HG03469 (cell line): ENCODE results near the gene SOX6.

ENCODE experiments used
- ATAC-seq: cut with Tn5 transposase; IDR thresholded peaks from one replicate; pipeline ENCODE4 v1.9.1; 2021; ENCODE audit warnings: mild to moderate bottlenecking, moderate library complexity, moderate number of reproducible peaks; ENCODE audit not compliant: unreplicated experiment

SOX6 gene

DNA sequence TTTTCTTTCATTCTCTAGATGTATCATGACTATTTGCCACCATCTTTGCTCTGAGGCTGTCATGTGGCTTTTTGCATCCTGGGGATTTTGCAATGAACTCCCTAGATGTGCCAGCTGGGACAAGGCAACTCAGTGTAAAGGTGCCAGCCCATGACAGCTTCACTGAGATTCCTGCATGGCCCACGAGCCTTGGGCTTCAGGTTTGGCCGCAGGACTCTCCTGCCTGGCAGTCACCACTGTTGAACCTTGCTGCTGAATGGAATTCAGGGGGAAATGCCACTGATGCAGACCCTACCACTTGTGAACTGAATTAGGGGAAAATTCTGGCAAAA is 385.2 kb downstream of the SOX6 start:
- no peak for ATAC-seq

GRCh38 chr11:15970506-15971214 is 385.7 kb downstream of the SOX6 start:
- ATAC-seq, result no peak

DNA sequence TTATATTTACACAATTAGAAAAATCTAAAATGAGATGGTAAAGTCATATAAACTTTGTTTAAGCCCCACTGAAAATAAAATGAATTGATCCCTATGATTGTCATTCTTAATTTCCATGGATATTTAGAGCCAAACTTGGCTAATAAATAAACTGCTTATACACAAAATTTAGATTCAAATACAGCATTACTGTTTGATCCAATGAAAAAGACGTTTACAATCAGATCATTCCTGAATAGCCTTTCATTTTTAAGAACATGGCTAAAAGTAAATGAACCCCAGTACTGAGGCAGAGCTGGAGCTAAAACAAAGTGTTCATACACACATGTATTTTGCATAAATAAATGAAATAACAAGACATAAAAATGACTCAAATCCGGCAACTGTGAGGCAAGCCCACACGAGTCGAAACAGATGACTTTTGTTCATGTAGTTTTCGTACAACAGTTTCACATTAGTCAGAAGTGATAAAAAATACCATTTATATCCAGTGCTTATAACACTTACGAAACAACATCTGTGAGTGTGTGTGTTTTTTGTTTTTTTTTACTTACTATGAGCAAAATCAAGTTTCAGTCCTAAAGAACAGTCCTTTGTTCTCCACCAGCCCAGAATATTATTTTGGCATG is 386.5 kb downstream of the SOX6 start:
- no peak for ATAC-seq

DNA sequence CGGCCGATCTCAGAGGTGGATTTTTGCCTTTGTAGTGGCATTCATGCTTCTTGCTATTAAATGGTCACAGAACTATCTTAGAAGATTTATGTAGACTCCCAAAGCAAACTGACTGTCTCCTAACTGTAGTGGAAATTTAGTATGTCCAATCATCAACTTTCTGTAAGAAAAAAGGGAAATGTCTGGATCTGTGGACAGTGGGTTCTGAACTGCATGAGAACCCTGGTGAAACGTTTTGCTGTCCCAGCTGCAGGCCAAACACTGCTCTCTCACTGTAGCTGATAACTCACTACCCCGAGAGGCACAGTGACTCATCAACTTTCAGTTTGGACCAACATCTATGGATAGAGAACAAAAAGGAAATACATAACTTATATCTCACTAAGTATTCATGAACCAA is 387.1 kb downstream of the SOX6 start:
- ATAC-seq, result peak; percentile 66

GRCh38 chr11:15968461-15969130 is 387.8 kb downstream of the SOX6 start:
- no peak for ATAC-seq

GRCh38 chr11:15967966-15968365 is 388.4 kb downstream of the SOX6 start:
- no peak for ATAC-seq

GRCh38 chr11:15967166-15967565 is 389.2 kb downstream of the SOX6 start:
- no peak for ATAC-seq

GRCh38 chr11:15965562-15966250 is 390.6 kb downstream of the SOX6 start:
- no peak for ATAC-seq

DNA sequence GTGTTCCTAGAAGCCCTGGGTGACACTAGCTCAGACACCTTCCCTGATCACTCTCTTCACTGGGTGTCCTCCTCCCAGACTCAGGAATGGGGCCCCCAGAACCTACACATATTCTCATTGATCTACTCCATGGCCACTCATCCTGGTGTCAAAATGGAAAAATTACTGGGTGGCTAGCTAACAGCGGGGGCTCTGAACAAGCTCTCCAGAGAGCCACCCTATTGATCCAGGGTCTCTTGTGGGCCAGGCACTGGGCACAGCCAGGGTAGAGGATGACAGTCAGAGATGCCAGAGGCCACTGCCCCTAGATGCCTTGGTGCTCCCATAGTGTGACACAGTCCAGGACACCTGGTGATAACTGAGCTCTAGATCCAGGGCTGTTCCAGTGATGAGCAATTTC is 393.1 kb downstream of the SOX6 start:
- no peak for ATAC-seq

DNA sequence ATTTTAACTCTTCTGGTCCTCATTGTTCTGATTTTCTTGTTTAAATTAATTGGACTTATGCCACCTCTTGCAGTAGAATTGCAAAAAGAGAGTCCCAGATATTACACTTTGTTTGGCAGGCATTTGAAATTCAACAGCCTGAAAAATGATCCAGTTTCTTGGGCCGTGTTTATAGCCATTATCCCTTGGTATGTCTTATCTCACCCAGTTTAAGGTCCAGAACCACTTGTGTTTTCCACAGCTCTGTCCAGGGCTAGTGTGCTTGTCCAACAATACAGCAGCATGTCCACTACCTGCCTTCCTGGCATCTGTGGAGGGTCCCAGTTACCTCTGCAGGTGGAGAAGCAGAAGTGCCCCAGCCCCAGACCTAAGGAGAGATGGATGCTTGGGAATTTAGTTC is 397.4 kb downstream of the SOX6 start:
- no peak for ATAC-seq

DNA sequence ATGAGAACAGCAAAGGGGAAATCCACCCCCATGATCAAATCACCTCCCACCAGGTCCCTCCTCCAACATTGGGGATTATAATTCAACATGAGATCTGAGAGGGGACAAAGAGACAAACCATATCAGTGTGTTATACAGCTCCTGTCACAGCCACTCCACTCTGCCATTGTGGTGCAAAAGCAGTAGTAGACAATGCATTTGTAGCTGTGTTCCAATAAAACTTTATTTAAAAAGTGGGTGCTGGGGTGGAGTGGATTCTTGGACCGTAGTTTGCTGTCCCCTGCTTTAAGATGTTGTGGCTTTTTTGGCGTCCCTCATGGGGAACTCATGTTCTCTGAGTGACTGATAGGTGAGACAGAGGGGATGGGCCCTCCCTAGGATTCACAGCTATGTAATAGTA is 399.1 kb downstream of the SOX6 start:
- no peak for ATAC-seq

GRCh38 chr11:15956302-15956701 is 400.0 kb downstream of the SOX6 start:
- no peak for ATAC-seq

GRCh38 chr11:15955595-15955994 is 400.8 kb downstream of the SOX6 start:
- ATAC-seq, result no peak

DNA sequence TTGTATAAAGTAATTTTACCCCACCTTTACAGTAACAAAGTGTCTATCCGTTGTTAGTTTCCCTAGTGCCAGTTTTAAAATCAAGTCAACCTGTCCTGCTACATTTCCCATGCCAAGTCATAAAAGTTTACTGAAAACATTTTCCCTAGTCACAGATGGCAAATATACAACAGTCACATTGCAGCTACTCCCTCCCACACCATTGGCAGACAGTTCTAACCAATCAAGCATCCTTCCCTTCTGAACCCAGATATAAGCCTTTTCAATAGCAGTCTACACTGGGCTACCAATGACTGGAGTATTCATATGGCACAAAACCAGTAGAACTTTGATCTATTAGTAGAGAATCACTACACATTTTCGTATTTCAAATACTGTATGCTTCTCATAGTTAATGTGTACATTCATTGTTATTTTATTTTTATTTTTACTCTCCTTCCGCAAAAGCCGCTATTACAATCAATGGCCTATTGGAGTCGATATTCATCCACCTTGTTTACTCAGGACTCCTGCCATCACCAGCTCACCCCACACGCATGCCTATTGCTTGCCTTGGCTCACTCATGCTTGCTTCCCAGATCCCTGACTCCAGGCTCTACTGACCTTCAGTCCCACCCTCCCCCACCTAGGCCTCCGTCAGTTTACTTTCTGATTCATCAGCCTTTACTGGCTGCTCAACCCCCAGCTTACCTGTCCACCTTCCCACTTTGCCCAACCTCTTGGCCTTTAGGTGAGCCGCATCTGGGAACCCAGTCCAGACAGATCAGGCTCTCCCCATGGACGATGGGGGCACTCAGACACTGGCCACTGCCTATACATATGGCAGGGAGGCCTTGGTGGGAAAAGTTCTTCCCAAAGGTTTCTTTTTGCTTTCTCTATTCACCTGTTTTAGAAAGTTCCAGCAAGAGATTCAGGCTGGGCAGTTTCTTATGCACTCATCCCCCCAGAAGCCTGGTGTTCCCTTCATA is 408.4 kb downstream of the SOX6 start:
- no peak for ATAC-seq

DNA sequence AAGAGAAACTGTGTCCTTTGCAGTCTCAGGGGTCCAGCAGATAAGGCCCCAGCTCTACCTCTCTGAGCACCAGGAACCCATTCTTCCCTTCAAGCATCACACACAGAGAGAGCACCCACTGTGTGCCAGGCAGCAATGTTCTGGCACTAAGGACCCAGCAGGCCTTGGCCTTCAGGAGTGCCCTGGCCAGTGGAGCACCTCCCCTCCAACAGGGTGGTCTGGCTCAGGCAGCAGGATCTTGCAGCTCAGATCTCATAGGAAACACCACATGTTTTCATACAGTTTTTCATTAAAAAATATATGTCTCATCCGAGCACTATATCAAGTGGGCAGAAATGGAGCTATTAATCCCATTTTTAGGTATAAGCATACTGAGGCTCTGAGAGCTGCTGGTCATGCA is 410.6 kb downstream of the SOX6 start:
- no peak for ATAC-seq

- ATAC-seq, result no peak
These were observed 411.9 kb downstream of the SOX6 start for GRCh38 chr11:15944460-15944859.

- ATAC-seq, result no peak
These were observed 412.7 kb downstream of the SOX6 start for GRCh38 chr11:15943418-15944197.

GRCh38 chr11:15942936-15943335 is 413.4 kb downstream of the SOX6 start:
- ATAC-seq, result no peak

DNA sequence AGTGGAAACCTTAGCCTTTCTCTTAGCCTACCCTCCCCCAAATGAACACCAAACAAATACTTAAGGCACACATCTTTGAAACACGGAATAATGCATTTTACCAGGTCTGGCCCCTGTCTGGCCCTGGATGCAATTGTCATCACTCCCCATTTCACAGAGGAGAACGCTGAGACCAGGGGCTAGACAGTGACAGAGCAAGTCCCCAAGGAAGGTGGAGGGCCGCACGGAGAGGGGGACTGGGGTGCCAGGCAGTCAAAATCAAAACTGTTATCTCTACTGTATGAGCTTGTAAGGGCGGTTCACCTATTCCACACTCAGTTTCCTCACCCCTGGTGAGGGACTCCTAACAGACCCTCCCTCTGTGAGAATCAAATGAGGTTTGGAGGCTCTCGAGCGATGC is 414.2 kb downstream of the SOX6 start:
- ATAC-seq, result no peak

DNA sequence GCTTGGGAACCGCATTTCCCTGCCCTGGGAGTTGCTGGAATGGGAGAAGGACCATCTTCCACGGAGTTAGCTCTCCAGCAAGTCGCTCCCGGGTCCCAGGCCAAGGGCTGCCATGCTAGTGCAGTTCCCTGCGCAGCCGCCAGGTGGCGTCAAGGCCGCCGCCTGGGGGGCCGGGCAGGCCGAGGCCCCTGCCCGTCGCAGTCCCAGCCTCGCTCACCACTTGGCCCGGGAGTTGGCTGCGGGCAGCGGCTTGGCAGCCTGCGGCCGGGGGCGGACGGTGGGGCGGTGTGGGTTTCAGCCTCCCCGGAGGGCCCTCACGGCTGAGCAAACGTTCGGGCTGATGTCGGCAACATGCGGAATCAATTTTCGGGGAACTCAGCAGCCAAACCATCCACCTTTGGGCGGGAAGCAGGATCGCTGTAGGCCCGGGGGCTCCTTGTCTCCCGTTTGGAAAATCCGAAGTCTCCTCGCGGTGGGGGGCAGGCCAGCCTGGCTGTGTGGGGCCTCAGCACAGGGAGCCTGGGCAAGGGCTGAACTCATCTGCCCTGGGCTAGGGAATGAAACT is 415.1 kb downstream of the SOX6 start:
- no peak for ATAC-seq
